ENCODE measurements around the gene ANGPTL1. TPM values are rescaled to one million over a fixed set of nuclear protein-coding genes. Genes with fewer than 3 reads are reported as not detected.

Gene ANGPTL1
- total and polyA plus RNA-seq, 2 of the 13 experiments (the other 11 are each of a cell fraction or from before 2014, with no cell fraction given), result 2.9 to 9.3 TPM

DNA sequence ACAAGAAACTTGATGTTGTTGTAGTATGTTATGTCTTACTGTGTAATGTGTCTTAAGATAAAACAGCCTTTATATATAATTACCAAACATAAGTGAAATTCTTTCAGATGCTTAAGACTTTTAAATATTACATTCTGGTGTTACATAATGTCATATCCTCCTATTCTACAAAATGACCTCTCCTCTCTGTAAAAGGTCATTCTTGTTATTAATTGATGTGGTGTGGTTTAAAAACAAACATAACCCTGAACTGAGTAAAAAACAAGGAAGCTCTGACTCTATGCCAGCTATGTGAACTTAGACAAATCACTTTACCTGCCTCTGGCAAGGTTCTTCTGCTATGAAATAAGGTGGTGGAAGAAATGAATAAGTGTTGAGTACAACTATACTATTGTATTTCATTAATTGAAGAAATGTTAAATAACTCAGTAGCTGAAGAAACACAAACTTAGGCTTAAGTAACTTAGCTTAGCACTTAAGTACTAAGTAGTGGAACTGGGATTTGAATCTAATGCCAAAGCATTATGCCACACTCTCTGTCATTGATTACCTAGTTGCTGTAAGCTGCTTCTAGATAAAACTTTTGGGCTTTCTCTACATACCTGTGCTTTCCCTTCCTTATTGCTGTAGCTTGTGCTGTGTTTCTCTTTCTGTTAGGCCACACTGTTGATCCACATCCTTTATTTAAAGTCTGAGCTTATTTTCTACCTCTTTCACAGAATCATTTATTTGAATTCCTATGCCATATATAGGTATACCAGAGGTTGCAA, 859 bp upstream of the ANGPTL1 start (continued):
- TF ChIP-seq, protein P1, sequence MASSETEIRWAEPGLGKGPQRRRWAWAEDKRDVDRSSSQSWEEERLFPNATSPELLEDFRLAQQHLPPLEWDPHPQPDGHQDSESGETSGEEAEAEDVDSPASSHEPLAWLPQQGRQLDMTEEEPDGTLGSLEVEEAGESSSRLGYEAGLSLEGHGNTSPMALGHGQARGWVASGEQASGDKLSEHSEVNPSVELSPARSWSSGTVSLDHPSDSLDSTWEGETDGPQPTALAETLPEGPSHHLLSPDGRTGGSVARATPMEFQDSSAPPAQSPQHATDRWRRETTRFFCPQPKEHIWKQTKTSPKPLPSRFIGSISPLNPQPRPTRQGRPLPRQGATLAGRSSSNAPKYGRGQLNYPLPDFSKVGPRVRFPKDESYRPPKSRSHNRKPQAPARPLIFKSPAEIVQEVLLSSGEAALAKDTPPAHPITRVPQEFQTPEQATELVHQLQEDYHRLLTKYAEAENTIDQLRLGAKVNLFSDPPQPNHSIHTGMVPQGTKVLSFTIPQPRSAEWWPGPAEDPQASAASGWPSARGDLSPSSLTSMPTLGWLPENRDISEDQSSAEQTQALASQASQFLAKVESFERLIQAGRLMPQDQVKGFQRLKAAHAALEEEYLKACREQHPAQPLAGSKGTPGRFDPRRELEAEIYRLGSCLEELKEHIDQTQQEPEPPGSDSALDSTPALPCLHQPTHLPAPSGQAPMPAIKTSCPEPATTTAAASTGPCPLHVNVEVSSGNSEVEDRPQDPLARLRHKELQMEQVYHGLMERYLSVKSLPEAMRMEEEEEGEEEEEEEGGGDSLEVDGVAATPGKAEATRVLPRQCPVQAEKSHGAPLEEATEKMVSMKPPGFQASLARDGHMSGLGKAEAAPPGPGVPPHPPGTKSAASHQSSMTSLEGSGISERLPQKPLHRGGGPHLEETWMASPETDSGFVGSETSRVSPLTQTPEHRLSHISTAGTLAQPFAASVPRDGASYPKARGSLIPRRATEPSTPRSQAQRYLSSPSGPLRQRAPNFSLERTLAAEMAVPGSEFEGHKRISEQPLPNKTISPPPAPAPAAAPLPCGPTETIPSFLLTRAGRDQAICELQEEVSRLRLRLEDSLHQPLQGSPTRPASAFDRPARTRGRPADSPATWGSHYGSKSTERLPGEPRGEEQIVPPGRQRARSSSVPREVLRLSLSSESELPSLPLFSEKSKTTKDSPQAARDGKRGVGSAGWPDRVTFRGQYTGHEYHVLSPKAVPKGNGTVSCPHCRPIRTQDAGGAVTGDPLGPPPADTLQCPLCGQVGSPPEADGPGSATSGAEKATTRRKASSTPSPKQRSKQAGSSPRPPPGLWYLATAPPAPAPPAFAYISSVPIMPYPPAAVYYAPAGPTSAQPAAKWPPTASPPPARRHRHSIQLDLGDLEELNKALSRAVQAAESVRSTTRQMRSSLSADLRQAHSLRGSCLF (CRISPR knock-in tag; IDR thresholded peaks at IDR 0.05; ENCODE audit: borderline replicate concordance), result no peak
- TF ChIP-seq MTA1 (CRISPR knock-in tag; IDR thresholded peaks at IDR 0.05; ENCODE audit: borderline replicate concordance) (no peak), SMYD3 (CRISPR knock-in tag; IDR thresholded peaks at IDR 0.05) (no peak), FOXA1 (IDR thresholded peaks at IDR 0.05) (no peak), FOXA1 (CRISPR knock-in tag; IDR thresholded peaks at IDR 0.05) (no peak), TAF1 (CRISPR knock-in tag; IDR thresholded peaks at IDR 0.05) (no peak), XBP1 (CRISPR knock-in tag; IDR thresholded peaks at IDR 0.05) (no peak), JDP2 (CRISPR knock-in tag; IDR thresholded peaks at IDR 0.05; ENCODE audit: borderline replicate concordance) (no peak)
- TF ChIP-seq, protein P2, sequence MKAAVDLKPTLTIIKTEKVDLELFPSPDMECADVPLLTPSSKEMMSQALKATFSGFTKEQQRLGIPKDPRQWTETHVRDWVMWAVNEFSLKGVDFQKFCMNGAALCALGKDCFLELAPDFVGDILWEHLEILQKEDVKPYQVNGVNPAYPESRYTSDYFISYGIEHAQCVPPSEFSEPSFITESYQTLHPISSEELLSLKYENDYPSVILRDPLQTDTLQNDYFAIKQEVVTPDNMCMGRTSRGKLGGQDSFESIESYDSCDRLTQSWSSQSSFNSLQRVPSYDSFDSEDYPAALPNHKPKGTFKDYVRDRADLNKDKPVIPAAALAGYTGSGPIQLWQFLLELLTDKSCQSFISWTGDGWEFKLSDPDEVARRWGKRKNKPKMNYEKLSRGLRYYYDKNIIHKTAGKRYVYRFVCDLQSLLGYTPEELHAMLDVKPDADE (CRISPR knock-in tag; IDR thresholded peaks at IDR 0.05), result no peak
- TF ChIP-seq, protein P3, sequence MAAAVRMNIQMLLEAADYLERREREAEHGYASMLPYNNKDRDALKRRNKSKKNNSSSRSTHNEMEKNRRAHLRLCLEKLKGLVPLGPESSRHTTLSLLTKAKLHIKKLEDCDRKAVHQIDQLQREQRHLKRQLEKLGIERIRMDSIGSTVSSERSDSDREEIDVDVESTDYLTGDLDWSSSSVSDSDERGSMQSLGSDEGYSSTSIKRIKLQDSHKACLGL (CRISPR knock-in tag; IDR thresholded peaks at IDR 0.05), result no peak
- TF ChIP-seq, protein P4, sequence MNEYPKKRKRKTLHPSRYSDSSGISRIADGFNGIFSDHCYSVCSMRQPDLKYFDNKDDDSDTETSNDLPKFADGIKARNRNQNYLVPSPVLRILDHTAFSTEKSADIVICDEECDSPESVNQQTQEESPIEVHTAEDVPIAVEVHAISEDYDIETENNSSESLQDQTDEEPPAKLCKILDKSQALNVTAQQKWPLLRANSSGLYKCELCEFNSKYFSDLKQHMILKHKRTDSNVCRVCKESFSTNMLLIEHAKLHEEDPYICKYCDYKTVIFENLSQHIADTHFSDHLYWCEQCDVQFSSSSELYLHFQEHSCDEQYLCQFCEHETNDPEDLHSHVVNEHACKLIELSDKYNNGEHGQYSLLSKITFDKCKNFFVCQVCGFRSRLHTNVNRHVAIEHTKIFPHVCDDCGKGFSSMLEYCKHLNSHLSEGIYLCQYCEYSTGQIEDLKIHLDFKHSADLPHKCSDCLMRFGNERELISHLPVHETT (CRISPR knock-in tag; conservative IDR thresholded peaks at IDR 0.05), result no peak
